Right hindlimb (tissue), 1 donor: Measurements from ENCODE around the gene TUBGCP3.
"Not testable (repeated sequence)": the region's sequence is repeated elsewhere in the genome, so short reads cannot be mapped to it uniquely, and the experiment has no call there.

ENCODE experiments used
- DNase-seq: peaks from one replicate; pipeline ENCODE4 v3.0.0-alpha.2; 2018

The TUBGCP3 gene

GRCh38 chr13:112587764-112588489 lies at the start of gene TUBGCP3:
TUBGCP3 (minus strand) TSS chr13:112588153; CDS start chr13:112587980, 173 bp downstream.
- peak; percentile 88 for DNase-seq

GRCh38 chr13:112637017-112637801 lies 49.3 kb upstream of the TUBGCP3 start:
- no peak for DNase-seq

- no peak for DNase-seq
Observed at GRCh38 chr13:112636401-112636975, 48.5 kb upstream of the TUBGCP3 start.

- DNase-seq = no peak
Observed at GRCh38 chr13:112635323-112635722, 47.4 kb upstream of the TUBGCP3 start.

- no peak for DNase-seq
Observed at GRCh38 chr13:112634102-112634501, 46.1 kb upstream of the TUBGCP3 start.

- not testable (repeated sequence) for DNase-seq
Observed at GRCh38 chr13:112630226-112630625, 42.3 kb upstream of the TUBGCP3 start.

GRCh38 chr13:112629161-112629560 lies 41.2 kb upstream of the TUBGCP3 start:
- DNase-seq = no peak

GRCh38 chr13:112627613-112628012 lies 39.7 kb upstream of the TUBGCP3 start:
- DNase-seq = not testable (repeated sequence)

GRCh38 chr13:112627161-112627560 lies 39.2 kb upstream of the TUBGCP3 start:
- no peak for DNase-seq

GRCh38 chr13:112626761-112627160 lies 38.8 kb upstream of the TUBGCP3 start:
- no peak for DNase-seq

GRCh38 chr13:112626124-112626523 lies 38.2 kb upstream of the TUBGCP3 start:
- DNase-seq = no peak

GRCh38 chr13:112625698-112626097 lies 37.7 kb upstream of the TUBGCP3 start:
- DNase-seq = no peak

- DNase-seq = no peak
Observed at GRCh38 chr13:112624602-112625430, 36.9 kb upstream of the TUBGCP3 start.

- no peak for DNase-seq
Observed at GRCh38 chr13:112624040-112624439, 36.1 kb upstream of the TUBGCP3 start.

- DNase-seq = no peak
Observed at GRCh38 chr13:112623051-112623711, 35.2 kb upstream of the TUBGCP3 start.

- no peak for DNase-seq
Observed at GRCh38 chr13:112622375-112622774, 34.4 kb upstream of the TUBGCP3 start.

GRCh38 chr13:112619730-112620631 lies 32.0 kb upstream of the TUBGCP3 start:
- DNase-seq = peak; percentile 43

GRCh38 chr13:112618501-112618900 lies 30.5 kb upstream of the TUBGCP3 start:
- no peak for DNase-seq

GRCh38 chr13:112617754-112618375 lies 29.9 kb upstream of the TUBGCP3 start:
- no peak for DNase-seq

GRCh38 chr13:112616586-112617362 lies 28.8 kb upstream of the TUBGCP3 start:
- DNase-seq = peak; percentile 41
